H1 (cell line): ENCODE data around the gene SOX4. TPM values are rescaled to one million over a fixed set of nuclear protein-coding genes. Genes with fewer than 3 reads are reported as not detected.

ENCODE experiments used
- CTCF ChIA-PET: fragments of 300-600 bp; sonication (Branson Sonifier 250); formaldehyde crosslinking; loops from one replicate; lab custom pipeline; 2021; ENCODE audit not compliant: partially characterized antibody; lab: Charles Lee
- POLR2A ChIA-PET: fragments of 300-600 bp; sonication (Branson Sonifier 250); formaldehyde crosslinking; loops from one replicate; lab custom pipeline; 2021; ENCODE audit warnings: inconsistent platforms; ENCODE audit not compliant: partially characterized antibody; lab: Charles Lee
- DNase-seq, 2 experiments: peaks; one replicate each; pipeline versions ENCODE4 v3.0.0 to v3.0.0-alpha.2; 2010 to 2022; ENCODE audit warnings: low spot score in 2 of 2, low read depth in 1 of 2, mixed read lengths in 1 of 2
- FAIRE-seq: peaks from 2 replicates; lab custom pipeline; 2011; peaks lifted over from hg19 to GRCh38; lab: Jason Lieb, UNC
- H2AFZ ChIP-seq: 2 replicates; pipeline ENCODE4 v1.8.1; 2012; ENCODE audit warnings: low read length, inconsistent platforms
- H2AK5ac ChIP-seq: 2 replicates; pipeline ENCODE4 v1.6.1; 2013; ENCODE audit warnings: low read depth, low read length
- H2BK120ac ChIP-seq: replicated peaks from 2 replicates; pipeline ENCODE3; 2013; ENCODE audit warnings: low read depth, low read length, inconsistent platforms
- H2BK12ac ChIP-seq: 2 replicates; pipeline ENCODE4 v1.6.1; 2013; ENCODE audit warnings: low read depth, low read length
- H2BK15ac ChIP-seq: 2 replicates; pipeline ENCODE4 v1.6.1; 2013; ENCODE audit warnings: low read length
- H2BK20ac ChIP-seq: 2 replicates; pipeline ENCODE4 v1.6.1; 2013; ENCODE audit warnings: low read length
- H2BK5ac ChIP-seq: 2 replicates; pipeline ENCODE4 v1.6.1; 2013; ENCODE audit warnings: low read depth, low read length
- H3K14ac ChIP-seq: 2 replicates; pipeline ENCODE4 v1.6.1; 2013; ENCODE audit warnings: inconsistent platforms; ENCODE audit not compliant: insufficient read length
- H3K18ac ChIP-seq: 2 replicates; pipeline ENCODE4 v1.6.1; 2013; ENCODE audit warnings: low read length; ENCODE audit errors: extremely low read depth
- H3K23ac ChIP-seq: 2 replicates; pipeline ENCODE4 v1.6.1; 2013; ENCODE audit warnings: inconsistent platforms; ENCODE audit not compliant: insufficient read length
- H3K23me2 ChIP-seq: 2 replicates; pipeline ENCODE4 v1.6.1; 2013; ENCODE audit warnings: low read depth, low read length
- H3K27ac ChIP-seq: 2 replicates; pipeline ENCODE4 v1.6.1; 2011; ENCODE audit warnings: low read depth, low read length, inconsistent platforms
- H3K27me3 ChIP-seq, 4 experiments: replicated peaks in 1 of 4; 1 replicate in 1 of 4; 2 replicates in 3 of 4; pipeline versions ENCODE4 v1.6.1 to v1.8.1; 2011 to 2013; ENCODE audit warnings: low read length in 3 of 4, mild to moderate bottlenecking in 3 of 4, inconsistent platforms in 2 of 4, mixed read lengths in 2 of 4, moderate library complexity in 1 of 4; ENCODE audit not compliant: control insufficient read depth in 3 of 4, insufficient read depth in 3 of 4; ENCODE audit errors: extremely low read depth in 1 of 4
- H3K36me3 ChIP-seq, 4 experiments: 2 replicates each; pipeline versions ENCODE4 v1.6.1 to v1.8.1; 2011 to 2013; ENCODE audit warnings: mild to moderate bottlenecking in 4 of 4, low read length in 3 of 4, moderate library complexity in 2 of 4, control low read depth in 1 of 4, inconsistent platforms in 1 of 4; ENCODE audit not compliant: insufficient read depth in 4 of 4, control insufficient read depth in 2 of 4
- H3K4ac ChIP-seq: replicated peaks from 2 replicates; pipeline ENCODE3; 2013; ENCODE audit warnings: low read length, low read depth, mixed read lengths, inconsistent platforms; ENCODE audit not compliant: insufficient read length
- H3K4me1 ChIP-seq, 4 experiments: replicated peaks in 1 of 4; 1 replicate in 1 of 4; 2 replicates in 3 of 4; pipeline versions ENCODE4 v1.6.1 to v1.8.1; 2011 to 2013; ENCODE audit warnings: low read length in 3 of 4, inconsistent platforms in 2 of 4, mixed read lengths in 1 of 4; ENCODE audit not compliant: insufficient read depth in 4 of 4, control insufficient read depth in 3 of 4
- H3K4me2 ChIP-seq, 2 experiments: 2 replicates each; pipeline versions ENCODE4 v1.6.1 to v1.8.1; 2011 to 2013; ENCODE audit warnings: low read depth in 2 of 2, low read length in 2 of 2, control low read depth in 1 of 2, inconsistent platforms in 1 of 2, mild to moderate bottlenecking in 1 of 2; ENCODE audit not compliant: insufficient read depth in 1 of 2
- H3K4me3 ChIP-seq, 4 experiments: fragments of 200-600, 300-600 bp in 1 of 4; sonication (generic), shearing (Covaris generic), sonication (Bioruptor Twin) in 1 of 4; 2 replicates each; pipeline versions ENCODE4 v1.5.1 to v1.8.1; 2011 to 2016; ENCODE audit warnings: low read length in 4 of 4, low read depth in 3 of 4, control low read depth in 2 of 4, inconsistent platforms in 2 of 4, mild to moderate bottlenecking in 2 of 4, mixed read lengths in 1 of 4, moderate library complexity in 1 of 4; ENCODE audit not compliant: insufficient read depth in 2 of 4; ENCODE audit errors: extremely low read depth in 1 of 4
- H3K56ac ChIP-seq: replicated peaks from 2 replicates; pipeline ENCODE3; 2013; ENCODE audit warnings: low read depth, mild to moderate bottlenecking, mixed read lengths, low read length, inconsistent platforms; ENCODE audit not compliant: insufficient read length
- H3K79me1 ChIP-seq: 2 replicates; pipeline ENCODE4 v1.6.1; 2013; ENCODE audit warnings: low read depth, low read length, control low read depth
- H3K79me2 ChIP-seq, 2 experiments: 2 replicates each; pipeline versions ENCODE4 v1.6.1 to v1.8.1; 2012 to 2013; ENCODE audit warnings: low read length in 2 of 2, mild to moderate bottlenecking in 2 of 2, inconsistent platforms in 1 of 2; ENCODE audit not compliant: insufficient read depth in 2 of 2, control insufficient read depth in 1 of 2
- H3K9ac ChIP-seq, 4 experiments: replicated peaks in 1 of 4; 1 replicate in 1 of 4; 2 replicates in 3 of 4; pipeline versions ENCODE4 v1.6.1 to v1.8.1; 2011 to 2013; ENCODE audit warnings: low read depth in 3 of 4, low read length in 3 of 4, control low read depth in 2 of 4, mild to moderate bottlenecking in 2 of 4, moderate library complexity in 2 of 4, inconsistent platforms in 1 of 4; ENCODE audit errors: extremely low read depth in 1 of 4
- H3K9me3 ChIP-seq, 2 experiments: 2 replicates each; pipeline versions ENCODE4 v1.6.1 to v1.8.1; 2012 to 2013; ENCODE audit warnings: mild to moderate bottlenecking in 2 of 2, moderate library complexity in 2 of 2, control low read depth in 1 of 2, inconsistent platforms in 1 of 2, low read depth in 1 of 2, low read length in 1 of 2, mixed read lengths in 1 of 2; ENCODE audit not compliant: insufficient read depth in 2 of 2
- H4K20me1 ChIP-seq, 2 experiments: replicated peaks in 1 of 2; 2 replicates each; pipeline versions ENCODE3 to v1.8.1; 2011 to 2013; ENCODE audit warnings: inconsistent platforms in 2 of 2, low read length in 2 of 2, mild to moderate bottlenecking in 1 of 2; ENCODE audit not compliant: insufficient read depth in 2 of 2, control insufficient read depth in 1 of 2
- H4K5ac ChIP-seq: 2 replicates; pipeline ENCODE4 v1.6.1; 2013; ENCODE audit warnings: low read length, low read depth, mixed read lengths, inconsistent platforms; ENCODE audit not compliant: insufficient read length
- H4K8ac ChIP-seq: 2 replicates; pipeline ENCODE4 v1.8.0; 2013; ENCODE audit warnings: mild to moderate bottlenecking, moderate library complexity, low read length, inconsistent platforms; ENCODE audit not compliant: insufficient read depth; ENCODE audit errors: extremely low read depth
- H4K91ac ChIP-seq: replicated peaks from 2 replicates; pipeline ENCODE3; 2013; ENCODE audit warnings: low read length, mixed read lengths, inconsistent platforms; ENCODE audit not compliant: insufficient read length
- ATF3 ChIP-seq: IDR thresholded peaks from 2 replicates; pipeline ENCODE4 v1.6.1; 2011; ENCODE audit warnings: low read depth, mild to moderate bottlenecking, low read length; ENCODE audit not compliant: insufficient read depth
- E2F6 ChIP-seq: IDR thresholded peaks from 2 replicates; pipeline ENCODE4 v1.6.1; 2012; ENCODE audit warnings: inconsistent platforms
- GABPA ChIP-seq: IDR thresholded peaks from 2 replicates; pipeline ENCODE4 v1.6.1; 2011; ENCODE audit warnings: mild to moderate bottlenecking, low read length, moderate library complexity, borderline replicate concordance; ENCODE audit not compliant: insufficient read depth
- HDAC2 ChIP-seq, 2 experiments: fragments of 300-600 bp in 1 of 2; sonication (generic) in 1 of 2; IDR thresholded peaks; 2 replicates each; pipeline ENCODE4 v1.6.1; 2011 to 2012; ENCODE audit warnings: low read depth in 2 of 2, low read length in 2 of 2, mild to moderate bottlenecking in 2 of 2, moderate library complexity in 2 of 2, borderline replicate concordance in 1 of 2, inconsistent platforms in 1 of 2
- KDM1A ChIP-seq: fragments of 200-600, 300-600 bp; sonication (generic); IDR thresholded peaks from 2 replicates; pipeline ENCODE4 v1.7.1; 2016; ENCODE audit warnings: mild to moderate bottlenecking, low read length, borderline replicate concordance
- MAFK ChIP-seq: IDR thresholded peaks from 2 replicates; pipeline ENCODE4 v1.6.1; 2012; ENCODE audit warnings: low read depth, mild to moderate bottlenecking, improper control_type of control experiment, low read length
- RXRA ChIP-seq: IDR thresholded peaks from 2 replicates; pipeline ENCODE4 v1.6.1; 2011; ENCODE audit warnings: low read depth, mild to moderate bottlenecking, low read length, moderate library complexity; ENCODE audit not compliant: insufficient read depth
- SP4 ChIP-seq: IDR thresholded peaks from 2 replicates; pipeline ENCODE4 v1.6.1; 2012; ENCODE audit warnings: low read length, inconsistent platforms
- TBP ChIP-seq: IDR thresholded peaks from 2 replicates; pipeline ENCODE4 v1.6.1; 2011; ENCODE audit warnings: low read depth, low read length, improper control_type of control experiment
- USF2 ChIP-seq: IDR thresholded peaks from 2 replicates; pipeline ENCODE4 v1.6.1; 2011; ENCODE audit warnings: low read length, improper control_type of control experiment
- ZNF274 ChIP-seq: IDR thresholded peaks from 2 replicates; pipeline ENCODE4 v1.7.0; 2012; ENCODE audit warnings: low read length, borderline replicate concordance; ENCODE audit errors: extremely low read depth
- WGBS, 2 experiments: shearing (Covaris generic) in 1 of 2; methylation state at CpG; one replicate each; pipeline versions ENCODE4 v1.1.6 to v1.1.7; 2013 to 2015; ENCODE audit warnings: low lambda C conversion rate in 2 of 2, mixed read lengths in 2 of 2, inconsistent platforms in 1 of 2, low coverage in 1 of 2, missing lambda C conversion rate in 1 of 2; ENCODE audit not compliant: insufficient replicate concordance in 2 of 2, insufficient coverage in 1 of 2, insufficient read length in 1 of 2; ENCODE audit errors: extremely low coverage in 1 of 2, missing lambda C conversion rate in 1 of 2; 5-methylcytosine and 5-hydroxymethylcytosine counted together
- polyA plus RNA-seq, 7 experiments: library from polyadenylated mRNA; depleted of rRNA in 3 of 7; stranded (reverse) in 5 of 7; unstranded in 2 of 7; fragments of >200 nt in 5 of 7; fragments of 200-250 nt in 2 of 7; gene quantifications; 1 replicate in 5 of 7; 2 replicates in 1 of 7; 4 replicates in 1 of 7; pipeline versions ENCODE4 v1.2.1 to v1.2.3, GENCODE V29; 2011 to 2013; ENCODE audit warnings: missing spikeins in 2 of 7, mixed read lengths in 2 of 7
- total RNA-seq: library from RNA; stranded (reverse); fragmentation: NEBNext Ultra II Directional; extraction: Animal tissue kit (Norgen Biotek cat#: 25700); gene quantifications from 2 replicates; pipeline ENCODE4 v1.2.1, GENCODE V29; 2021

The SOX4 gene
- total and polyA plus RNA-seq, 2 of the 8 experiments (the other 6 are each of a cell fraction or from before 2014, with no cell fraction given) = 14.1 to 169 TPM

GRCh38 chr6:21610341-21610740 is 16.8 kb downstream of the SOX4 start:
- CTCF ChIA-PET = interaction anchor here (0.6 kb wide), 1 partner anchor 1096 kb away, joined by 3 read pairs; no protein-coding TSS in a partner anchor
- TF ChIP-seq ATF3 (no peak), TBP (no peak), GABPA (no peak), USF2 (no peak), RXRA (no peak), HDAC2 (IDR thresholded peaks at IDR 0.05; ENCODE audit: borderline replicate concordance in 1 of 2, low read depth in 2 of 2, low read length in 2 of 2) (no peak), E2F6 (no peak), KDM1A (no peak), SP4 (no peak), MAFK (no peak), ZNF274 (no peak)

More at GRCh38 chr6:21610341-21610740, 16.8 kb downstream of the SOX4 start:
- Histone ChIP-seq H2AFZ (no peak overlapping the region), H3K4me2 (no peak overlapping the region), H3K4me3 (no peak overlapping the region), H2BK15ac (no peak overlapping the region), H4K20me1 (no peaks in the 10 kb centered on the region), H3K23ac (no peak overlapping the region), H4K91ac (no peak overlapping the region), H3K56ac (no peak overlapping the region), H3K79me1 (no peaks in the 10 kb centered on the region), H3K27ac (no peak overlapping the region), H2BK12ac (no peak overlapping the region), H2BK120ac (no peak overlapping the region), H3K4me1 (peaks cover 0 to 3% (median 1%) of the 10 kb centered on the region in 4 experiments; a peak in 1 of 7 replicates), H3K9ac (no peak overlapping the region), H2BK20ac (no peak overlapping the region), H3K23me2 (no peaks in the 10 kb centered on the region), H3K27me3 (no peaks in the 10 kb centered on the region), H2BK5ac (no peak overlapping the region), H3K14ac (no peak overlapping the region), H4K5ac (no peak overlapping the region), H2AK5ac (no peak overlapping the region), H3K36me3 (no peaks in the 10 kb centered on the region), H3K79me2 (no peaks in the 10 kb centered on the region), H3K18ac (no peak overlapping the region), H3K9me3 (no peaks in the 10 kb centered on the region; a peak in 1 of 4 replicates), H3K4ac (no peak overlapping the region), H4K8ac (no peak overlapping the region)
- POLR2A ChIA-PET = interaction anchor here (1.0 to 4.2 kb wide), 4 partner anchors 9 to 15 kb away, joined by 3 to 39 read pairs (median 10); partner anchors contain the start of gene SOX4
- DNase-seq = no peak
- 91% methylated on average over 5 of the region's 5 CpGs; no CpG with 5 or more reads in 1 of the 2 experiments for WGBS, 2 experiments
- no peak for FAIRE-seq
